IMR-90 (cell line): ENCODE data around the gene CCDC144A. TPM values are rescaled to one million over a fixed set of nuclear protein-coding genes. Genes with fewer than 3 reads are reported as not detected.
A peak's percentile ranks its signal among the peaks of the same experiment; 100 is the strongest.
"Not testable (repeated sequence)": the region's sequence is repeated elsewhere in the genome, so short reads cannot be mapped to it uniquely, and the experiment has no call there.

Source experiments
- ATAC-seq: fragments of 200-7000 bp; cut with Tn5 transposase; 2 replicates; pipeline ENCODE4 v1.9.1; 2020; ENCODE audit warnings: low read depth, mild to moderate bottlenecking, moderate library complexity
- BruUV-seq: library from RNA; stranded (reverse); fragments of 400-500 nt; replicated peaks from 2 replicates; lab custom pipeline; 2021; lab: Mats Ljungman, UMichigan
- CTCF ChIA-PET: fragments of 300-600 bp; formaldehyde crosslinking; extraction: SDS; loops from one replicate; lab custom pipeline; 2021; ENCODE audit warnings: antibody characterized with exemption; lab: Yijun Ruan, JAX
- POLR2A ChIA-PET: fragments of 300-600 bp; sonication (Branson Sonifier 250); formaldehyde crosslinking; loops from one replicate; lab custom pipeline; 2022; ENCODE audit warnings: antibody characterized with exemption; ENCODE audit not compliant: unreplicated experiment; lab: Charles Lee
- DNase-seq: peaks from one replicate; pipeline ENCODE4 v3.0.0; 2013
- H2AFZ ChIP-seq: replicated peaks from 2 replicates; pipeline ENCODE3; 2013; ENCODE audit warnings: low read length, mild to moderate bottlenecking; ENCODE audit not compliant: poor library complexity
- H2AK5ac ChIP-seq: 2 replicates; pipeline ENCODE4 v1.6.1; 2013; ENCODE audit warnings: low read depth, low read length, inconsistent platforms
- H2AK9ac ChIP-seq: replicated peaks from 2 replicates; pipeline ENCODE3; 2013; ENCODE audit warnings: mild to moderate bottlenecking, low read depth, low read length, moderate library complexity; ENCODE audit not compliant: poor library complexity
- H2BK120ac ChIP-seq: 2 replicates; pipeline ENCODE4 v1.6.1; 2013; ENCODE audit warnings: low read depth, low read length, inconsistent platforms
- H2BK15ac ChIP-seq: 3 replicates; pipeline ENCODE4 v1.6.1; 2013; ENCODE audit warnings: low read depth, low read length, inconsistent platforms
- H2BK20ac ChIP-seq: 2 replicates; pipeline ENCODE4 v1.6.1; 2013; ENCODE audit warnings: low read depth, mild to moderate bottlenecking, inconsistent platforms, low read length, moderate library complexity
- H2BK5ac ChIP-seq: 2 replicates; pipeline ENCODE4 v1.6.1; 2013; ENCODE audit warnings: mild to moderate bottlenecking, low read depth, low read length, inconsistent platforms; ENCODE audit not compliant: poor library complexity, severe bottlenecking
- H3K14ac ChIP-seq: replicated peaks from 2 replicates; pipeline ENCODE4 v1.6.1; 2013; ENCODE audit warnings: low read depth, low read length, inconsistent platforms
- H3K18ac ChIP-seq: 2 replicates; pipeline ENCODE4 v1.6.1; 2013; ENCODE audit warnings: low read depth, low read length, control low read depth
- H3K23ac ChIP-seq: 2 replicates; pipeline ENCODE4 v1.6.1; 2013; ENCODE audit warnings: low read depth, low read length, inconsistent platforms
- H3K27ac ChIP-seq: 2 replicates; pipeline ENCODE4 v1.5.1; 2013; ENCODE audit warnings: mild to moderate bottlenecking, control low read depth, low read length; ENCODE audit not compliant: insufficient read depth
- H3K27me3 ChIP-seq: 2 replicates; pipeline ENCODE4 v1.6.1; 2013; ENCODE audit warnings: low read length; ENCODE audit not compliant: control insufficient read depth, insufficient read depth
- H3K36me3 ChIP-seq: 2 replicates; pipeline ENCODE4 v1.6.1; 2013; ENCODE audit warnings: low read length, mixed read lengths; ENCODE audit not compliant: control insufficient read depth, insufficient read depth
- H3K4ac ChIP-seq: 2 replicates; pipeline ENCODE4 v1.6.1; 2013; ENCODE audit warnings: low read depth, low read length, inconsistent platforms
- H3K4me1 ChIP-seq: 2 replicates; pipeline ENCODE4 v1.6.1; 2013; ENCODE audit warnings: low read length, mixed read lengths; ENCODE audit not compliant: control insufficient read depth, insufficient read depth
- H3K4me2 ChIP-seq: 2 replicates; pipeline ENCODE4 v1.6.1; 2013; ENCODE audit warnings: low read depth, mild to moderate bottlenecking, control low read depth, low read length, moderate library complexity
- H3K4me3 ChIP-seq: 2 replicates; pipeline ENCODE4 v1.5.1; 2013; ENCODE audit warnings: low read depth, mild to moderate bottlenecking, control low read depth, low read length, moderate library complexity; ENCODE audit not compliant: insufficient read depth
- H3K56ac ChIP-seq: 2 replicates; pipeline ENCODE4 v1.6.1; 2013; ENCODE audit warnings: low read length, inconsistent platforms; ENCODE audit not compliant: insufficient read depth; ENCODE audit errors: extremely low read depth
- H3K79me1 ChIP-seq, 2 experiments: 2 replicates each; pipeline ENCODE4 v1.6.1; 2013; ENCODE audit warnings: low read length in 2 of 2, inconsistent platforms in 1 of 2, low read depth in 1 of 2
- H3K9ac ChIP-seq: 2 replicates; pipeline ENCODE4 v1.6.1; 2013; ENCODE audit warnings: low read depth, low read length, control low read depth
- H3K9me1 ChIP-seq: 2 replicates; pipeline ENCODE4 v1.6.1; 2013; ENCODE audit warnings: low read length, inconsistent platforms; ENCODE audit not compliant: insufficient read depth
- H3K9me3 ChIP-seq: 2 replicates; pipeline ENCODE4 v1.6.1; 2013; ENCODE audit warnings: low read length; ENCODE audit not compliant: control insufficient read depth, insufficient read depth
- H4K20me1 ChIP-seq: 2 replicates; pipeline ENCODE4 v1.6.1; 2013; ENCODE audit warnings: low read length, inconsistent platforms; ENCODE audit not compliant: insufficient read depth
- H4K5ac ChIP-seq: 2 replicates; pipeline ENCODE4 v1.6.1; 2013; ENCODE audit warnings: mild to moderate bottlenecking, low read depth, low read length, control low read depth
- H4K8ac ChIP-seq, 2 experiments: 2 replicates each; pipeline ENCODE4 v1.6.1; 2013; ENCODE audit warnings: low read depth in 2 of 2, low read length in 2 of 2, control low read depth in 1 of 2, inconsistent platforms in 1 of 2
- H4K91ac ChIP-seq: 2 replicates; pipeline ENCODE4 v1.6.1; 2013; ENCODE audit warnings: low read depth, low read length, inconsistent platforms; ENCODE audit not compliant: insufficient read depth
- WGBS, 2 experiments: methylation state at CpG; one replicate each; pipeline versions ENCODE4 v1.1.5 to v1.1.7; 2013; ENCODE audit warnings: missing lambda C conversion rate in 2 of 2; ENCODE audit not compliant: insufficient read length in 1 of 2; ENCODE audit errors: extremely low coverage in 2 of 2; 5-methylcytosine and 5-hydroxymethylcytosine counted together
- dilution Hi-C: fragments of 300-500 bp; cut with HindIII; formaldehyde crosslinking; loops from one replicate; pipeline ENCODE4 v1.14.3; 2018; ENCODE audit warnings: low sequenced_read_pairs; ENCODE audit not compliant: unreplicated experiment
- in situ Hi-C: fragments of 300-500 bp; cut with MboI; formaldehyde crosslinking; loops from 3 replicates; pipeline ENCODE4 v1.14.3; 2019; ENCODE audit warnings: low sequenced_read_pairs, inconsistent platforms, mixed read lengths
- intact Hi-C: fragments of 100-400 bp; cut with micrococcal nuclease; formaldehyde crosslinking; loops from 2 replicates; pipeline ENCODE4 v1.10.0; 2022
- polyA plus RNA-seq, 3 experiments: library from polyadenylated mRNA; depleted of rRNA; stranded (reverse); fragments of >200 nt; gene quantifications; 2 replicates each; pipeline ENCODE4 v1.2.3, GENCODE V29; 2012; ENCODE audit warnings: low replicate concordance in 1 of 3
- total RNA-seq: library from RNA; depleted of rRNA; stranded (reverse); fragments of >200 nt; gene quantifications from 2 replicates; pipeline ENCODE4 v1.2.3, GENCODE V29; 2012

The CCDC144A gene
- total and polyA plus RNA-seq, 2 of the 4 experiments (the other 2 are of a cell fraction): 0.51 to 1.4 TPM

DNA sequence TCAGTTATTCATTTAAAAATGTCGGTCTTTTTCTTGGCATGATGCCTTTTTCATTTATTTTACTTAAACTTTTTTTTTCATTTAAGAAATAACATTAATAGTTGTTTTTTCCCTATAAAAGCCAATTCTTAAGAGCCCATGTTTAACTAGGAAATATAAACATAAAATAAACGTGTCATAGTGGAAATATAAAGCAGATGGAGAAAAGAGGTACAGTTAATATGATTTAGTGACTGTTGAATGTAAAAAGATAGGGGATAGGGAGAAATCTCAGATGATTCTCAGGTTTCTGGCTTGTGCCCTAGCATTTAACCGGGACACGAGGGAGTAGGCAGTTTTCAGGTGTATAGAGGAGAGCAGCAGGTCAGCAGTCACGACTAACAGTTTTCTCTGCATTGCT, 7.6 kb downstream of the CCDC144A start:
- H3K4me3 ChIP-seq, H2BK20ac ChIP-seq, H2BK120ac ChIP-seq, H3K14ac ChIP-seq, H2AK9ac ChIP-seq, H3K18ac ChIP-seq, H2BK5ac ChIP-seq, H3K4me1 ChIP-seq, H3K27me3 ChIP-seq, H3K23ac ChIP-seq, H3K27ac ChIP-seq, intact Hi-C loops, H4K20me1 ChIP-seq, H3K79me1 ChIP-seq, H4K8ac ChIP-seq, H2BK15ac ChIP-seq, H3K4me2 ChIP-seq, in situ Hi-C loops, ATAC-seq, dilution Hi-C loops, POLR2A ChIA-PET, BruUV-seq, H2AFZ ChIP-seq, H3K36me3 ChIP-seq, CTCF ChIA-PET, H3K9me3 ChIP-seq, DNase-seq, H4K91ac ChIP-seq, H4K5ac ChIP-seq, H3K9ac ChIP-seq, H3K4ac ChIP-seq, H2AK5ac ChIP-seq, H3K56ac ChIP-seq, H3K9me1 ChIP-seq: not testable (repeated sequence)
- WGBS, 2 experiments: no CpG with 5 or more reads among the region's 5 CpGs

DNA sequence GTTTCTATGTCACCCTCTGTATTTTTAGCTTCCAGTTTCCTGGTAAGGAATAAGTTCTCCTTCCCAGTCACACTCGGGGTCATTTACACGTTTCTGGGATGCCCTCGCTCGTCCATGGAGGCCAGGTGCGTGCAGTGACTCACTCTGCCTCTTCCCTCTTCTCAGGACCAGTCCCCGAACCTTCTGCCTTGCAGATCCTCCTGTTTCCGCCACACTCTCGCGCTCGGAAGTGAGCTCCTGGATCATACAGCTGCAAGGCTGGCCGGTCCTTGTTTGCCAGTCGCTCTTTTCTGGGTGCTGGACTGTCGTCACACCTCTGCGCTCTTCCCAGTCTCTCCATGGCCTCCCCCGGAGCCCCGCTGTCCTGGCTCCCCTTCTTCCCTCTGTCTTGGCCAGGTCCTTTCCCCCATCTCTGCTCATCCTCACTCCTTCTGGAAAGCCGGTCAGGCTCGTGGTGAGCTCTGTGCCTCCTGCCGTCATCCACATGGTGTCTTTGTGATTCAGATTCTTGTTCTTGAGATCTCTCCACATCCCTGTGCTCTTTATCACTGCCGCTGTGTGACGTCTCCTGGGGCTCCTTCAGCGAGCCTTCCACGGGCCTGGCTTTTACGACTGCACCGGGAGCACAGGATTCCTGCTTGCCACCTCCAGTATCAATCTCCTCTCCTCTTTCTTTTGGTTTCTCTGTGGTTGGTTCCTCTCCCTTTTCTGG, 55.6 kb downstream of the CCDC144A start:
- BruUV-seq, H3K9me3 ChIP-seq, H2BK5ac ChIP-seq, H2AK9ac ChIP-seq, dilution Hi-C loops, H3K56ac ChIP-seq, H3K18ac ChIP-seq, H2AFZ ChIP-seq, H4K20me1 ChIP-seq, H3K4me1 ChIP-seq, H2BK15ac ChIP-seq, H2BK120ac ChIP-seq, H2BK20ac ChIP-seq, ATAC-seq, H3K9me1 ChIP-seq, CTCF ChIA-PET, DNase-seq, H3K23ac ChIP-seq, POLR2A ChIA-PET, intact Hi-C loops, H3K4ac ChIP-seq, in situ Hi-C loops, H3K27me3 ChIP-seq, H4K8ac ChIP-seq, H3K9ac ChIP-seq, H3K27ac ChIP-seq, H3K79me1 ChIP-seq, H3K4me3 ChIP-seq, H4K91ac ChIP-seq, H3K36me3 ChIP-seq, H2AK5ac ChIP-seq, H3K14ac ChIP-seq, H4K5ac ChIP-seq: not testable (repeated sequence)
- H3K4me2 ChIP-seq: peak overlapping the region; percentile 21; the same call in 1 of the 2 replicates
- 0% methylated on average over 2 of the region's 25 CpGs; no CpG with 5 or more reads in 1 of the 2 experiments for WGBS, 2 experiments
